22Rv1 (cell line): ENCODE measurements around the gene SHANK2.

Source experiments
- ZFX ChIP-seq: fragments of 450-650 bp; IDR thresholded peaks from 2 replicates; pipeline ENCODE4 v1.6.1; 2017; ENCODE audit warnings: antibody characterized with exemption, borderline replicate concordance
- TF ChIP-seq, protein P1 (sequence below): fragments of 450-650 bp; IDR thresholded peaks from 2 replicates; pipeline ENCODE4 v1.5.1; 2017; ENCODE audit warnings: mild to moderate bottlenecking

DNA sequence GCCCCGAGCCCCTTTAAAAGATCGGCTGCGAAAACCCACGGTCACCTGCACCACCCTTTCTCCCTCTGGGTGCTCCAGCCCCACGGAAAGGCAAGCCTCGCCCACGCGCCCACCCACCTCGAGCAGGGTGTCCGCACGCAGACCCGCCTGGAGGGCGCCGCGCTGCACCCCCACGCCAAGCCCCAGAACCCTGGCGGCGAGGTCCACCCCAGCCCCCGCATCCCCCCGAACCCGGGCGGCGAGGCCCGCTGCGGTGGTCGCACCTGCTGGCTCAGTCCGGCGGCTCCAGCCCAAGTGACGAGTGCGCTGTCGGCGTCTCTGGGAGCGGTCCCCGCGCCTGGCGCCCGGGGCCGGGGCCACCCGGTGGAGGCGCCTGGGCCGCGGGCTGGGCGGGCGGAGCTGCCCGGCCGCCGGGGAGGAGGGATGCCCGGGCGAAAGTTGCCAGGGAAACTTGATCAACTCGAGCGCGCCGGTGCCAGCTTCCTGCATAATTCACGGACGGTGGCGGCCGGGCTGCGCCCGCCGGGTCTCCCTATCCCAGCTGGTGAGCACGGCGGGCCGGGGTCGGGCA lies 1.1 kb downstream of the SHANK2 start:
- TF ChIP-seq, protein P1, sequence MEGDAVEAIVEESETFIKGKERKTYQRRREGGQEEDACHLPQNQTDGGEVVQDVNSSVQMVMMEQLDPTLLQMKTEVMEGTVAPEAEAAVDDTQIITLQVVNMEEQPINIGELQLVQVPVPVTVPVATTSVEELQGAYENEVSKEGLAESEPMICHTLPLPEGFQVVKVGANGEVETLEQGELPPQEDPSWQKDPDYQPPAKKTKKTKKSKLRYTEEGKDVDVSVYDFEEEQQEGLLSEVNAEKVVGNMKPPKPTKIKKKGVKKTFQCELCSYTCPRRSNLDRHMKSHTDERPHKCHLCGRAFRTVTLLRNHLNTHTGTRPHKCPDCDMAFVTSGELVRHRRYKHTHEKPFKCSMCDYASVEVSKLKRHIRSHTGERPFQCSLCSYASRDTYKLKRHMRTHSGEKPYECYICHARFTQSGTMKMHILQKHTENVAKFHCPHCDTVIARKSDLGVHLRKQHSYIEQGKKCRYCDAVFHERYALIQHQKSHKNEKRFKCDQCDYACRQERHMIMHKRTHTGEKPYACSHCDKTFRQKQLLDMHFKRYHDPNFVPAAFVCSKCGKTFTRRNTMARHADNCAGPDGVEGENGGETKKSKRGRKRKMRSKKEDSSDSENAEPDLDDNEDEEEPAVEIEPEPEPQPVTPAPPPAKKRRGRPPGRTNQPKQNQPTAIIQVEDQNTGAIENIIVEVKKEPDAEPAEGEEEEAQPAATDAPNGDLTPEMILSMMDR = no peak
- no peak for TF ChIP-seq ZFX
